IPS DF 6.9 (cell line): ENCODE results near the gene TPO.
"Not testable (repeated sequence)": the region's sequence is repeated elsewhere in the genome, so short reads cannot be mapped to it uniquely, and the experiment has no call there.

ENCODE experiments used
- DNase-seq: peaks from one replicate; pipeline ENCODE4 v3.0.0-alpha.2; 2013; ENCODE audit warnings: low read depth, low spot score
- H3K27ac ChIP-seq: one replicate; pipeline ENCODE4 v1.5.1; 2013; ENCODE audit warnings: low read length, control low read depth
- H3K27me3 ChIP-seq: 2 replicates; pipeline ENCODE4 v1.6.1; 2013; ENCODE audit warnings: mild to moderate bottlenecking, low read length; ENCODE audit not compliant: control insufficient read depth, insufficient read depth
- H3K36me3 ChIP-seq: 2 replicates; pipeline ENCODE4 v1.6.1; 2013; ENCODE audit warnings: low read length; ENCODE audit not compliant: control insufficient read depth, insufficient read depth
- H3K4me1 ChIP-seq: 2 replicates; pipeline ENCODE4 v1.6.1; 2013; ENCODE audit warnings: low read length; ENCODE audit not compliant: control insufficient read depth, insufficient read depth
- H3K4me3 ChIP-seq: 2 replicates; pipeline ENCODE4 v1.5.1; 2013; ENCODE audit warnings: mild to moderate bottlenecking, low read length
- H3K9me3 ChIP-seq: 2 replicates; pipeline ENCODE4 v1.6.1; 2013; ENCODE audit warnings: low read length, inconsistent platforms; ENCODE audit not compliant: control insufficient read depth, insufficient read depth
- WGBS: extraction: QIAGEN DNeasy Blood & Tissue Kit; methylation state at CpG from one replicate; pipeline ENCODE4 v1.1.7; 2013; ENCODE audit warnings: mixed read lengths, missing lambda C conversion rate; ENCODE audit not compliant: insufficient read length, insufficient coverage; 5-methylcytosine and 5-hydroxymethylcytosine counted together

TPO gene

DNA sequence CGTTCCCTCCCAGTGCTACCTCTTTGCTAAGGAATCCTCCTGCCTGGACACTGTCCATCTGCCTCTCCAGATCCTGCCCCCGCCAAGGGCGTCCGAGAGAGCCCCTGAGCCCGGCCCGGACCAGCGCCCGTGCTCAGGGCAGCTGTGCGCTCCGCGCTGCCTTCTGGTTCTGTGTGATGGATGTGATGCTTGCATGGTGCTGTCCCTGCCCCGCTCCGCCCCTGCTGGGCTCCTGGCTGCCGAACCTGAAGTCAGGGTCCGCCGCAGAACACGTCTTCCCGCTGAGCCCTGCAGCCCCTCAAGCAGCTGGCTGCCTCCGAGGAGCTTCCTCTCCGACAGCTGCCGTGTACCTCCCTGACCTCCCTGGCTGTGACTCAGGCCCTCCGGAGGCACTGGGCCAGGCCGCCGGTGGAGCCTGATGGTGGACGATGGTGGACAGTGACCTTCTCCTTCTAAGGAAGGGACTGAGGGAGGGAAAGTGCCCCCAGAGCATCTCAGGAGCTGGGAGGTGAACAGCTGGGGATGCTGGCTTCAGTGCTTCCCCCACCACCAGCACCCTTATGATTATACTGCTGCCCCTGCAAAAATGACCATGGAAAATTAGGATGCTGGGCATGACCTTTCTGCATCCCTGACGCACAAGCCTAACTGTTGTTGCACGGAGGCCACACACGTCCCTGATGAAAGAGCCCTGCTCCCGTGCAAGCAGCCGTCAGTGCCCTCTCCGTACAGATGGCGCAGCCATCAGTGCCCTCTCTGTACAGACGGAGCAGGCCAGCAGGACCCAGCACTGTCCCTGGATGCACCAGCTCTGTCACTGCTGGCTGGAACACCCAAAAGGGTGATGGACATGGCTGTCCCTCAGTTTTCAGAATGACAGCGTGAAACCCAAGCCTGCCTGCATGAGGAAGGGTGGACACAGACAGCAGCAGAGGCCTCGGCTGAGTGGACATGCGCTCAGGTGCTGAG, 99.3 kb downstream of the TPO start:
- no CpG with 5 or more reads among the region's 36 CpGs for WGBS
- Histone ChIP-seq H3K27ac (no peak overlapping the region), H3K4me3 (no peak overlapping the region), H3K27me3 (no peaks in the 10 kb centered on the region), H3K9me3 (no peaks in the 10 kb centered on the region), H3K36me3 (no peaks in the 10 kb centered on the region), H3K4me1 (no peaks in the 10 kb centered on the region)
- no peak for DNase-seq

DNA sequence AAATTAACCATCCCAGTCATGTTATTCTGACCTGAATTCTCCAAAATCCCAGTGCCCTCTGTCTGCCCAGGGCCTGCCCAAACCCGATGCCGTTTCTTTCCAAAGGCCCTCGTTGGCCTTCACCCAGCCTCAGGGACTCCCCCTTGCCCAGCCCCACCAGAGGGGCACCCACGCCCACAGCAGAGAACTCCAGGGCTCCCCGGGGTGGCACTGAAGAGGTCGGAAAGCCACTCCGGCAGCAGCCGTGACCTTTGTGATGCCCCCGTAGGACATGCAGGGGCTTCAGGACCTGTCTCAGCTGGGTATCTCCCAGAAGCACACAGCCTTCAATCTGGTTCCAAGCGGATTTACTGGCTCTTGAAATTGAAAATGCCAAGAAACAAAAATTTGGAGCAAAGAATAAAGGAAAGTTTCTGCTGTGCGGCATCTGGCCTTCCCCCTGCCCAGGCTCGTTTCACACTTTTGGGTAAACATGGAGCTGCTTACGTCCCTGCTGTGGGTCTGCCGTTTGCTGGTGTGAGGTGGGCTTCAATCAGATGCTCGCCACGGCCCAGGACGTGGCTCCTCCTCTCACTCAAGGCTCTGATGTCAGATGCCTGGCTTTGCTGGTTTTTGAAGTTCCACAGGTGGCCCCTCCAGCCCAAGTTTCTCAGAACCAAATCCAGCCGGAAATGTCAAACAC, 101.3 kb downstream of the TPO start:
- Histone ChIP-seq H3K27ac (no peak overlapping the region), H3K27me3 (no peaks in the 10 kb centered on the region), H3K4me3 (no peak overlapping the region), H3K9me3 (no peaks in the 10 kb centered on the region), H3K36me3 (no peaks in the 10 kb centered on the region), H3K4me1 (no peaks in the 10 kb centered on the region)
- no peak for DNase-seq
- no CpG with 5 or more reads among the region's 18 CpGs for WGBS

- no peaks in the 10 kb centered on the region for H3K4me1 ChIP-seq
- no peak overlapping the region for H3K4me3 ChIP-seq
- H3K27me3 ChIP-seq: no peaks in the 10 kb centered on the region
- no peak for DNase-seq
- no CpG with 5 or more reads among the region's 8 CpGs for WGBS
- H3K36me3 ChIP-seq: no peaks in the 10 kb centered on the region
- H3K9me3 ChIP-seq: no peaks in the 10 kb centered on the region
- H3K27ac ChIP-seq: no peak overlapping the region
Observed at GRCh38 chr2:1515073-1515430, 101.8 kb downstream of the TPO start.

- DNase-seq: no peak
- H3K9me3 ChIP-seq: no peaks in the 10 kb centered on the region
- no peaks in the 10 kb centered on the region for H3K4me1 ChIP-seq
- H3K27ac ChIP-seq: no peak overlapping the region
- no CpG with 5 or more reads among the region's 23 CpGs for WGBS
- no peaks in the 10 kb centered on the region for H3K27me3 ChIP-seq
- no peak overlapping the region for H3K4me3 ChIP-seq
- H3K36me3 ChIP-seq: no peaks in the 10 kb centered on the region
Observed at GRCh38 chr2:1515986-1516797, 102.9 kb downstream of the TPO start.

- no CpG with 5 or more reads among the region's 7 CpGs for WGBS
- Histone ChIP-seq H3K4me3 (no peak overlapping the region), H3K27me3 (no peaks in the 10 kb centered on the region), H3K27ac (no peak overlapping the region), H3K36me3 (no peaks in the 10 kb centered on the region), H3K4me1 (no peaks in the 10 kb centered on the region), H3K9me3 (no peaks in the 10 kb centered on the region)
- DNase-seq: no peak
Observed at GRCh38 chr2:1516798-1517060, 103.5 kb downstream of the TPO start.

DNA sequence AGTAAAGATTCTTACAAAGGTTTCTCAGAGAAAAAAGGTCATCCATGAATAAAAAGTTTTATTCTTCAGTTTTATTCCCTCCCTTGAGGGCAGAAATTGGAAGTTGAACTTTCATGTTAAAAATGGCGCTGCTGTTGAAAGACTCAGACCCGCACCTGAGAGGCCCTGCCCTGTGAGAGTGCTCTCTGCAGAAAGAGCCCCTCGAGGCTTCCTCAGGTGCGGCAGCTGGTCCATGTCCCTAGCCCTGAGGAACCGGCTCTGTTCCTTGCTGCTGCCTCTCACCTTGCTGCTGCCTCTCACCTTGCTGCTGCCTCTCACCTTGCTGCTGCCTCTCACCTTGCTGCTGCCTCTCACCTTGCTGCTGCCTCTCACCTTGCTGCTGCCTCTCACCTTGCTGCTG, 104.0 kb downstream of the TPO start:
- DNase-seq, H3K27me3 ChIP-seq, H3K27ac ChIP-seq, H3K9me3 ChIP-seq, H3K36me3 ChIP-seq, H3K4me1 ChIP-seq, H3K4me3 ChIP-seq: not testable (repeated sequence)
- no CpG with 5 or more reads among the region's 5 CpGs for WGBS

GRCh38 chr2:1517786-1518185, 104.5 kb downstream of the TPO start:
- H3K36me3 ChIP-seq: no peaks in the 10 kb centered on the region
- no peaks in the 10 kb centered on the region for H3K9me3 ChIP-seq
- H3K4me1 ChIP-seq: no peaks in the 10 kb centered on the region
- no peak overlapping the region for H3K27ac ChIP-seq
- H3K4me3 ChIP-seq: no peak overlapping the region
- no peaks in the 10 kb centered on the region for H3K27me3 ChIP-seq
- no CpG with 5 or more reads among the region's 5 CpGs for WGBS
- DNase-seq: no peak

GRCh38 chr2:1518331-1518803, 105.1 kb downstream of the TPO start:
- Histone ChIP-seq H3K9me3 (no peaks in the 10 kb centered on the region), H3K4me1 (no peaks in the 10 kb centered on the region), H3K27ac (no peak overlapping the region), H3K36me3 (no peaks in the 10 kb centered on the region), H3K4me3 (no peak overlapping the region), H3K27me3 (no peaks in the 10 kb centered on the region)
- no CpG with 5 or more reads among the region's 3 CpGs for WGBS
- DNase-seq: no peak

DNA sequence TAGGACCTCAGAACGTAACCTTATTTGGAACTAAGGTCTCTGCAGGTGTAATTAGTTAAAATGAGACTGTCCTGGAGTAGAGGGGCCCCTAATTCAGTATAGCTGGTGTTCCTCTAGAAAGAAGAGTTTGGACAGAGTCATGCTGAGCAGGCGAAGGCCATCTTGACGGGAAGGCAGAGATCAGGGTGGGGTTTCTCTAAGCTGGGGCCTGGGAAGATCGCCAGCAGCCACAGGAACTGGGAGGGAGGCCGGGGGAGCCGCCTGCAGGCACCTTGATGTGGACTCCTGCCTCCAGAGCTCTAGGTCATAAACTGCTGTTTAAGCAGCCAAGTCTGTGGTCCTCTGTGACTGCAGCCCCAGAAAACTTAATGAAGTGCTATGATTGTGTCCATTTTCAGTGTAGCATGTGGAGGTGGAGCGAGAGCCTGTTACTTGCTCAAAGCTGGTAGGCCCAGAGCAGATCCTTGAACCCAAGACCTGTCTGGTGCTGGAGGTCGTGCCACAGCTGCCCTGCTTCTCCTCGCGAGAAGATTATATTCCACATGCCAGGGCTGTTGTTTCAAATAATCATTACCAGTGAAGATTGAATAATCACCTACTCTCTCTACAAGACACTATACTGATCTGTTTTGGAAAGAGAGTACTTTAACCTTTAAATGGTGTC, 105.7 kb downstream of the TPO start:
- Histone ChIP-seq H3K27me3 (no peaks in the 10 kb centered on the region), H3K9me3 (no peaks in the 10 kb centered on the region), H3K4me3 (no peak overlapping the region), H3K4me1 (no peaks in the 10 kb centered on the region), H3K27ac (no peak overlapping the region), H3K36me3 (no peaks in the 10 kb centered on the region)
- WGBS: no CpG with 5 or more reads among the region's 10 CpGs
- no peak for DNase-seq
